Activated gamma-delta T cell treated with anti-CD3 and anti-CD28 coated beads, Interleukin-2, amount 50 U/mL, for 16 hours (primary cell): Measurements from ENCODE around the gene LHX8.
"Not testable (repeated sequence)": the region's sequence is repeated elsewhere in the genome, so short reads cannot be mapped to it uniquely, and the experiment has no call there.

ENCODE experiments used
- DNase-seq: peaks from one replicate; pipeline ENCODE4 v3.0.0-alpha.2; 2020; ENCODE audit warnings: low read depth

LHX8 gene

GRCh38 chr1:75133750-75134646 lies at the start of gene LHX8:
Gene LHX8, plus strand, starts transcription at chr1:75134388. Its CDS starts 2,227 bp downstream, at chr1:75136615.
- no peak for DNase-seq

GRCh38 chr1:75085931-75086330 lies 48.3 kb upstream of the LHX8 start:
- no peak for DNase-seq

DNA sequence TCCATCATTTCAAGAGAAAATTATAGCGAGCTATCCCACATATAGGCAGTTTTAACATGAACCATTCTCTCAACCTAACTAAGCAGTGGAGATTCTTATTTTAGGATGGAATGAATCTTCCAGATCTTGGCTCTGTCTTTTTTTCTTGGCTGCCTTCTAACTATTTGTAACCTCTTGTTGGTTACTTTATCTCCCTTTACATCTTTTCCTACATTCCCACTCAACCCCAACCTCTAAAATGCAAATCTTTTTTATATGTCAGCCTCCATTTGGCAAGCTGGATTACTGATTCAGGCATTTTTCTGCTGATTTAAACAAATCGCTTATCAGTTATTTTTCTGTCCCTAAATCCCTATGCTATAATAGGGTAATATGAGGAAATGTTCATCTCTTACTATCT lies 46.9 kb upstream of the LHX8 start:
- no peak for DNase-seq

- DNase-seq = no peak
These were observed 42.0 kb upstream of the LHX8 start for GRCh38 chr1:75092141-75092540.

- no peak for DNase-seq
These were observed 36.5 kb upstream of the LHX8 start for GRCh38 chr1:75097654-75098053.

GRCh38 chr1:75099581-75099980 lies 34.6 kb upstream of the LHX8 start:
- no peak for DNase-seq

- no peak for DNase-seq
These were observed 33.6 kb upstream of the LHX8 start for GRCh38 chr1:75100481-75101092.

DNA sequence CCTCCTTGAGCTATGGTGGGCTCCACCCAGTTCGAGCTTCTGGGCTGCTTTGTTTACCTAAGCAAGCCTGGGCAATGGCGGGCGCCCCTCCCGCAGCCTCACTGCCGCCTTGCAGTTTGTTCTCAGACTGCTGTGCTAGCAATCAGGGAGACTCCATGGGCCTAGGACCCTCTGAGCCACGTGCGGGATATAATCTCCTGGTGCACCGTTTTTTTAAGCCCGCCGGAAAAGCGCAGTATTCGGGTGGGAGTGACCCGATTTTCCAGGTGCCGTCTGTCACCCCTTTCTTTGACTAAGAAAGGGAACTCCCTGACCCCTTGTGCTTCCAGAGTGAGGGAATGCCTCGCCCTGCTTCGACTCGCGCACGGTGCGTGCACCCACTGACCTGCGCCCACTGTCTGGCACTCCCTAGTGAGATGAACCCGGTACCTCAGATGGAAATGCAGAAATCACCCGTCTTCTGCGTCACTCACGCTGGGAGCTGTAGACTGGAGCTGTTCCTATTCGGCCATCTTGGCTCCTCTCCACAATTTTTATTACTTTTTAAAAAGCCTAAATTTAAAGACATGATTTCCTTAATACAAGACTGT lies 21.7 kb upstream of the LHX8 start:
- not testable (repeated sequence) for DNase-seq

DNA sequence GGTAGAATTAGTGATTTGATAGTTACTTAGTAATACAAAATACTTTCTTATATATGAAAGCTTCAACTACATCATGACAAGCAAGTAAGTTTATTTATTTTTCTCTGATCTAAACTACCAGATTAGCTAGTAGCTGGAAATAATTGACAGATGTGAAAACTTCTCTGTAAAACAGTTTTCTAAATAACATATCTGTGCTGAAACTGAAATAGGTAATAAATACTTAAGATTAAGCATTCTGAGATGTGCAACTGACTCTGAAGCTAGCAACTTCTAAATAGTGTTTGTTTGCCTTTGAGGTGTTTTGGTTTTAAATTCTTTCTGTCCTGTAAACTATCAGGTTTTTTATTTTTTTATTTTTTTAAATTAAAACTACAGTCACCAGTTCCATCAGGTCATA lies 18.5 kb upstream of the LHX8 start:
- DNase-seq = no peak

DNA sequence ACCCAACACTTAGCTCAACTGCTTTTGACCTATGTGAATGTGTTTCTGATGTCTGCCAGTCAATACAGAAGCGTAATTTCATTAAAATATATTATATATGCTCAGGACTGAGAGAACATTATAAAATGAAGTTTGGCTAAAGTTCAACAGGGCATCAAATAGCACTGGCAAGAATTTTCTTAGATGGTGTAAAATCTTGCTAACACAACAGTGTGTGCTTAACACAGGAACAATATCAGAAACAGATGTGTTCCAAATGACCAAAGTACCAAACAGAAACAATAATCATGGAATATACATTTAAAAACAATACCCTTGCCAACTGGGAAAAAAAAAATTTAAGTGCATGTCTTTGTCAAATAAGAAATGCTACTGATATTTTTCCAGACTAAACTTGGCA lies 10.4 kb upstream of the LHX8 start:
- no peak for DNase-seq

GRCh38 chr1:75124510-75124909 lies 9.7 kb upstream of the LHX8 start:
- no peak for DNase-seq

DNA sequence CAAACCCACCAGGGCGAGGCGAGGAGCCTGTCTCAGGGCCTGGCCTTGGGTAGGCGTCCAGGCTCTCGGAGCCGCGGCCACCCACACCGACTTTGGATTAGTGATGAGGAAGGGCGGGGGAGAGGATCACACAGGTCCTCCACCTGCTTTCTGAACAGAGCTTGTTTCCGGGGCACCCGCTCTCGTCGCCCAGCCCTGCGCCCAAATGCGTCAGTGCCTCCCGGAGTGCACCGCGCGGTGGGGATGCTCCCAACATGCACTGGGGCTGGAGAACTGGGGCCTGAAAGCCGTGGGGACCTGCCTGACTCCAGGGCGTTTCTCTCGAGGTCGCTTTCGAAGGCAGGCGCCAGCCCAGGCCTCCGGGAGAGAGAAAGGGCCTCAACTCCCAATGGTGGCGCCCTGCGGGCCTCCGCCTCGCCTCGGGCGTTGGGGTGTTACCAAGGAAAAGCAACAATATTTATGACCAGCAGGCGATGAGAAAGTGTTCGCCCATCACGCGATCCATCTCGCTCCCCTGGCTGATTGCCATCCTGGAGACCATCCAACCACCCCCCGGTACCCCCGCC lies 8.9 kb upstream of the LHX8 start:
- no peak for DNase-seq

GRCh38 chr1:75126611-75127101 lies 7.5 kb upstream of the LHX8 start:
- no peak for DNase-seq

DNA sequence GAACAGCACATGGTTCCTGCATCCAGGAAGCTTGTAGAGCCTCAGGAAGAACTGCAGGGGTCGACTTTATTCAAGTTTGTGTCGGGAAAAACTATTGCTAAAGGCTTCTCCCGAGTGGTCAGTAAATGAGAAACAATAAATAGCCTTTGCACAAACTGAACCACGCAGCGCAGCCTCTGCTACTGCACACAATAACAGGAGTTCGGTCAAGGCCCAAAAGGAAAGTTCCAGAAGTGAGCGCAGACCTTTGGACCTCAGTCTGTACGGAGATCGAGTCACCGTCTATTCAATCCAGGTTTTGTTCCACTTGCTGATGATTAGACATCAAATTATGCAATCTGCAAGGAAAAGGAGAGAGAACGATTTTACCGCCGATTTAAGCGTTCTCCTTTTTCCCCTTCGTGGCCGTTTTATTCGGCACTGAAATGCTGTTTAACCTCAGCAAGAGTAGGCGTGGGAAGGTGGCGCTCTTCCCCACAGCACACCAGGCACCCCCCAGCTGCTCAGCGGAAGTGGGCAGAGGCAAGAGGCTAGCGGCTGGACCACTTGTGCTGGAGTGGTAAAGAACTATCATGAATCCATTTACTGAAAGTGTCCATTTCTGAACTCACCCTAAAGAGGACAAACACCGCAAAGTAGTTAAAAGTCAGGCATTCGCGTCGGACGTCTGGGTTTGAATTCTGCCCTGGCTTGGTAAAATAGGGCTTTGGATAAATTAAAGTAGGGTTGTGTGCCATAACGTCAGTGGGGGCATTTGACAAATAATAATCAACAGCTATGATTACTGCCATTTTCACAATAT lies 6.1 kb upstream of the LHX8 start:
- DNase-seq = no peak

GRCh38 chr1:75129660-75129982 lies 4.6 kb upstream of the LHX8 start:
- DNase-seq = no peak

DNA sequence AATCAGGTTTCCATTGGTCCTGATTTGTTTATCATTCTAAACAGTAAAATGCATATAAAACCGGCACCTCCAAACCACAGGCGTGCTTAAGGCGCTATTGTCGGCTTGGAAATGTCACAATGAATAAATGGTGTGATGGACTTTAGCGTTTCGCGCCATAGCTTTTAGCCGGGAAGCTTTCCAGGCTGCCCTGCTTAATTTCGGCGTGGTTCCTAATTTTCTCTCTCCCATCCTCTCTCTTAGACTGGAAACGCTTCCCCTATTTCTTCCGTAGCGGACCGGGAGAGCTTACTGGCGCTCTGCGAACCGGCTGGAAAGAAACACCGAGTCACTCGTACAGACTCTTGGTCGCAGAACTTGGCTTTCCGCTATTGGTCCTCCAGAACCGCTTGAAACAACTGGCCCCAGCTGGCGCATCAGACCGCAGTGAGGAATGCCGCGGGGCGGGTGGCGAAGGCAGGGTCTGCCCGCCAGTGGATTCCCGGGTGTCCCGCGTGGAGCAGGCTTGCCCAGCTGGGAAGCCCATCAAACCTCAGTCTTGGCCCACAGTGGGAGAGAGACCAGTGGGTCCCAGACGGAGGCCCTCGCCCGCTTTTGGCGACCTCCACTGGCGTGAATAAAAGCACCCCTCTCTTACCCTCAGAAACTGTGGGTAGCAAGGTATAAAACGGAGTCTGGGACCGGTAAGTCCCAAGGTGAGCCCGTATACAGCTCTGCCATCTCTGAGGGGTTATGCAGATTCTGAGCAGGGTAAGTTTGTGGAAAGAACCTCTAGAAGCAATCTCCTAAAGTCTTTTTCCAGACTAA lies 4.0 kb upstream of the LHX8 start:
- DNase-seq = no peak

- no peak for DNase-seq
These were observed 3.2 kb upstream of the LHX8 start for GRCh38 chr1:75130865-75131564.

DNA sequence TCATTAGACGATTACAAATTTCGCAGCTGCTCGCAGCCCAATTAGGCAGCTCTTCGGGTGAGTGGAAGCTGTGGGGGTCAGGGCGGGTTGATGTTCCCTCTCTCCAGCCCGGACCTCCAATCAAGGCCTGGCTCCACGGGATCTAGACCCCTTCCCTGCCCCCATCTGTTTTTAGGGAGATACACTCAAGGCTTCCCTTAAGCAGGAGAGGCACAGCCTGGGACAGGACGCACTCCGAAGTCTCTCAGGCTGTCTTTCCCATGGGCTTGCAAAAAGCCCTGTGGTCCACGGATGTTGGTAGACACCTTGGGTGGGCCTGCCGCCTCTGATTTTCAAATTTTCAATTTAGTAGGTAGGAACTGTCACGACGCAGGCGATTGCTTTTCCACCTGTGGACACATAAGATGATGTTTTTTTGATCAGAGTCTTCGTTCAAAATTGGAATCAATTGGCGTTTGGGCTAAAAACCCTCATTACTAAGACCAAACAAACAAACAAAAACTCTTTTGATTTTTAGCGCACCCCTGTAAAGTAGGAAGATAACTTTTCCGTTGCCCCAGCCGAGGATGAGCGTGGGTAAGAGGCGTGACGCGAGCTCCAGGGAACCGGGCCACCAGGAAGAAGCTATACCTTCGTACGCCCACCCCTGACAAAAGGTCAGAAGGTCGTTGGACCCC lies 2.5 kb upstream of the LHX8 start:
- no peak for DNase-seq

GRCh38 chr1:75132242-75132811 lies 1.9 kb upstream of the LHX8 start:
- DNase-seq = no peak
